Endothelial cell (in vitro differentiated cells): Measurements from ENCODE around the gene LMO1. TPM values are rescaled to one million over a fixed set of nuclear protein-coding genes. Genes with fewer than 3 reads are reported as not detected.

Experiments
- DNase-seq: peaks from one replicate; pipeline ENCODE4 v3.0.0; 2021; ENCODE audit warnings: low spot score
- H3K27ac Mint-ChIP-seq: one replicate; pipeline ENCODE4 v1.8.0; 2021; ENCODE audit warnings: mixed read lengths, inconsistent platforms; ENCODE audit not compliant: unreplicated experiment
- H3K27me3 Mint-ChIP-seq: one replicate; pipeline ENCODE4 v1.8.0; 2021; ENCODE audit warnings: mild to moderate bottlenecking, moderate library complexity, mixed read lengths, inconsistent platforms; ENCODE audit not compliant: unreplicated experiment
- H3K36me3 Mint-ChIP-seq: one replicate; pipeline ENCODE4 v1.8.0; 2021; ENCODE audit warnings: mild to moderate bottlenecking, low read depth, mixed read lengths, inconsistent platforms; ENCODE audit not compliant: unreplicated experiment
- H3K4me1 Mint-ChIP-seq: one replicate; pipeline ENCODE4 v1.8.0; 2021; ENCODE audit warnings: mild to moderate bottlenecking, mixed read lengths, inconsistent platforms; ENCODE audit not compliant: unreplicated experiment
- H3K4me3 Mint-ChIP-seq: one replicate; pipeline ENCODE4 v1.8.0; 2021; ENCODE audit warnings: mild to moderate bottlenecking, mixed read lengths, inconsistent platforms; ENCODE audit not compliant: unreplicated experiment
- H3K9me3 Mint-ChIP-seq: one replicate; pipeline ENCODE4 v1.8.0; 2021; ENCODE audit warnings: mixed read lengths, inconsistent platforms; ENCODE audit not compliant: unreplicated experiment
- CTCF ChIP-seq: fragments of 200-600 bp; sonication (generic); IDR thresholded peaks from one replicate; pipeline ENCODE4 v1.5.0; 2021; ENCODE audit warnings: antibody characterized with exemption; ENCODE audit not compliant: unreplicated experiment
- total RNA-seq: library from RNA; stranded (reverse); fragmentation: NEBNext Ultra II Directional; extraction: Animal tissue kit (Norgen Biotek cat#: 25700); gene quantifications from one replicate; pipeline ENCODE4 v1.2.1, GENCODE V29; 2021; ENCODE audit not compliant: unreplicated experiment

The LMO1 gene
- total RNA-seq, 1 donor from 2014 or later = not detected

GRCh38 chr11:8288824-8289491 lies 25.3 kb upstream of the LMO1 start:
- peaks cover 7% of the 10 kb centered on the region for H3K27me3 Mint-ChIP-seq
- H3K27ac Mint-ChIP-seq = no peak overlapping the region
- no peak for TF ChIP-seq CTCF
- H3K9me3 Mint-ChIP-seq = no peaks in the 10 kb centered on the region
- DNase-seq = no peak
- no peaks in the 10 kb centered on the region for H3K36me3 Mint-ChIP-seq
- H3K4me1 Mint-ChIP-seq = no peaks in the 10 kb centered on the region
- H3K4me3 Mint-ChIP-seq = no peak overlapping the region

GRCh38 chr11:8288166-8288772 lies 24.6 kb upstream of the LMO1 start:
- TF ChIP-seq CTCF = no peak
- no peaks in the 10 kb centered on the region for H3K4me1 Mint-ChIP-seq
- no peak overlapping the region for H3K27ac Mint-ChIP-seq
- no peak overlapping the region for H3K4me3 Mint-ChIP-seq
- peaks cover 7% of the 10 kb centered on the region for H3K27me3 Mint-ChIP-seq
- DNase-seq = no peak
- no peaks in the 10 kb centered on the region for H3K9me3 Mint-ChIP-seq
- H3K36me3 Mint-ChIP-seq = no peaks in the 10 kb centered on the region

GRCh38 chr11:8287703-8288102 lies 24.0 kb upstream of the LMO1 start:
- H3K4me1 Mint-ChIP-seq = no peaks in the 10 kb centered on the region
- H3K4me3 Mint-ChIP-seq = no peak overlapping the region
- no peak for TF ChIP-seq CTCF
- H3K27ac Mint-ChIP-seq = no peak overlapping the region
- H3K27me3 Mint-ChIP-seq = peaks cover 7% of the 10 kb centered on the region
- no peak for DNase-seq
- H3K36me3 Mint-ChIP-seq = no peaks in the 10 kb centered on the region
- H3K9me3 Mint-ChIP-seq = no peaks in the 10 kb centered on the region

- Mint-ChIP-seq H3K9me3 (no peaks in the 10 kb centered on the region), H3K36me3 (no peaks in the 10 kb centered on the region), H3K4me3 (no peak overlapping the region), H3K27me3 (peaks cover 7% of the 10 kb centered on the region), H3K4me1 (no peaks in the 10 kb centered on the region), H3K27ac (no peak overlapping the region)
- DNase-seq = no peak
- TF ChIP-seq CTCF = no peak
These were observed 23.6 kb upstream of the LMO1 start for GRCh38 chr11:8287297-8287696.

- Mint-ChIP-seq H3K9me3 (no peaks in the 10 kb centered on the region), H3K27me3 (peaks cover 7% of the 10 kb centered on the region), H3K4me3 (no peak overlapping the region), H3K27ac (no peak overlapping the region), H3K36me3 (no peaks in the 10 kb centered on the region), H3K4me1 (no peaks in the 10 kb centered on the region)
- no peak for DNase-seq
- no peak for TF ChIP-seq CTCF
These were observed 23.2 kb upstream of the LMO1 start for GRCh38 chr11:8286886-8287285.
